H9 (cell line): ENCODE measurements around the gene COLEC12. TPM values are rescaled to one million over a fixed set of nuclear protein-coding genes. Genes with fewer than 3 reads are reported as not detected.

Source experiments
- DNase-seq: peaks from one replicate; pipeline ENCODE4 v3.0.0-alpha.2; 2017
- H2AFZ ChIP-seq: one replicate; pipeline ENCODE4 v1.6.1; 2013; ENCODE audit warnings: mild to moderate bottlenecking, low read length, control low read depth, moderate library complexity
- H2AK5ac ChIP-seq: 2 replicates; pipeline ENCODE4 v1.6.1; 2013; ENCODE audit warnings: low read length, control low read depth, mixed read lengths; ENCODE audit not compliant: insufficient read length
- H2BK120ac ChIP-seq: one replicate; pipeline ENCODE4 v1.6.1; 2013; ENCODE audit warnings: low read depth, mild to moderate bottlenecking, low read length, control low read depth, inconsistent platforms; ENCODE audit not compliant: poor library complexity, severe bottlenecking
- H2BK12ac ChIP-seq: 2 replicates; pipeline ENCODE4 v1.6.1; 2013; ENCODE audit warnings: low read length, control low read depth, mixed read lengths, low read depth; ENCODE audit not compliant: insufficient read length
- H2BK15ac ChIP-seq: 2 replicates; pipeline ENCODE4 v1.6.1; 2013; ENCODE audit warnings: low read depth, low read length, control low read depth
- H2BK20ac ChIP-seq: one replicate; pipeline ENCODE4 v1.6.1; 2013; ENCODE audit warnings: low read depth, mild to moderate bottlenecking, low read length, control low read depth, inconsistent platforms; ENCODE audit not compliant: poor library complexity, severe bottlenecking
- H2BK5ac ChIP-seq: 2 replicates; pipeline ENCODE4 v1.6.1; 2013; ENCODE audit warnings: low read length, control low read depth, mixed read lengths; ENCODE audit not compliant: insufficient read length
- H3K14ac ChIP-seq: 2 replicates; pipeline ENCODE4 v1.6.1; 2013; ENCODE audit warnings: low read length, control low read depth; ENCODE audit not compliant: insufficient read depth
- H3K18ac ChIP-seq: 2 replicates; pipeline ENCODE4 v1.6.1; 2013; ENCODE audit warnings: low read depth, mild to moderate bottlenecking, mixed read lengths, low read length, control low read depth; ENCODE audit not compliant: insufficient read length
- H3K23ac ChIP-seq: 2 replicates; pipeline ENCODE4 v1.6.1; 2013; ENCODE audit warnings: low read length, control low read depth, mixed read lengths, low read depth; ENCODE audit not compliant: insufficient read length
- H3K23me2 ChIP-seq: 2 replicates; pipeline ENCODE4 v1.6.1; 2013; ENCODE audit warnings: low read depth, mild to moderate bottlenecking, mixed read lengths, low read length, control low read depth; ENCODE audit not compliant: insufficient read length, poor library complexity, severe bottlenecking
- H3K27ac ChIP-seq: 2 replicates; pipeline ENCODE4 v1.5.1; 2013; ENCODE audit warnings: low read length, control low read depth, mixed read lengths, low read depth; ENCODE audit not compliant: insufficient read length
- H3K27me3 ChIP-seq: 2 replicates; pipeline ENCODE4 v1.6.1; 2013; ENCODE audit warnings: low read length, control low read depth, inconsistent platforms; ENCODE audit not compliant: insufficient read depth
- H3K4ac ChIP-seq: 2 replicates; pipeline ENCODE4 v1.6.1; 2013; ENCODE audit warnings: low read depth, mild to moderate bottlenecking, control low read depth, inconsistent platforms, low read length, moderate library complexity
- H3K4me1 ChIP-seq: 2 replicates; pipeline ENCODE4 v1.6.1; 2013; ENCODE audit warnings: low read length, control low read depth, inconsistent platforms; ENCODE audit not compliant: insufficient read depth
- H3K4me2 ChIP-seq: 2 replicates; pipeline ENCODE4 v1.6.1; 2013; ENCODE audit warnings: low read length, control low read depth, mixed read lengths; ENCODE audit not compliant: insufficient read length, insufficient read depth
- H3K56ac ChIP-seq: 2 replicates; pipeline ENCODE4 v1.6.1; 2013; ENCODE audit warnings: low read depth, mild to moderate bottlenecking, mixed read lengths, low read length, control low read depth; ENCODE audit not compliant: insufficient read length
- H3K79me1 ChIP-seq: 2 replicates; pipeline ENCODE4 v1.6.1; 2013; ENCODE audit warnings: low read depth, mild to moderate bottlenecking, moderate library complexity, low read length, control low read depth, inconsistent platforms; ENCODE audit not compliant: insufficient read depth, poor library complexity, severe bottlenecking
- H3K79me2 ChIP-seq: 2 replicates; pipeline ENCODE4 v1.6.1; 2013; ENCODE audit warnings: low read length, control low read depth, inconsistent platforms; ENCODE audit not compliant: insufficient read depth
- H3K9ac ChIP-seq: 2 replicates; pipeline ENCODE4 v1.6.1; 2013; ENCODE audit warnings: low read length, control low read depth, mixed read lengths; ENCODE audit not compliant: insufficient read length; ENCODE audit errors: extremely low read depth
- H3K9me3 ChIP-seq: one replicate; pipeline ENCODE4 v1.6.1; 2013; ENCODE audit warnings: low read depth, low read length, inconsistent platforms; ENCODE audit not compliant: control insufficient read depth
- H3T11ph ChIP-seq: one replicate; pipeline ENCODE4 v1.6.1; 2013; ENCODE audit warnings: mild to moderate bottlenecking, low read length, control low read depth, inconsistent platforms
- H4K20me1 ChIP-seq: one replicate; pipeline ENCODE4 v1.6.1; 2013; ENCODE audit not compliant: control insufficient read depth, insufficient read length, insufficient read depth
- H4K5ac ChIP-seq: 2 replicates; pipeline ENCODE4 v1.6.1; 2013; ENCODE audit warnings: low read depth, mild to moderate bottlenecking, mixed read lengths, low read length, control low read depth; ENCODE audit not compliant: insufficient read length
- H4K8ac ChIP-seq: replicated peaks from 2 replicates; pipeline ENCODE4 v1.6.1; 2013; ENCODE audit warnings: low read length, control low read depth, mixed read lengths, low read depth; ENCODE audit not compliant: insufficient read length
- H4K91ac ChIP-seq: 2 replicates; pipeline ENCODE4 v1.6.1; 2013; ENCODE audit warnings: low read depth, mild to moderate bottlenecking, moderate library complexity, mixed read lengths, low read length, control low read depth; ENCODE audit not compliant: insufficient read length
- H3K27ac Mint-ChIP-seq, 3 experiments: 2 replicates in 2 of 3; 3 replicates in 1 of 3; pipeline ENCODE4 v1.8.0; 2020 to 2021; ENCODE audit warnings: mixed read lengths in 3 of 3, mild to moderate bottlenecking in 1 of 3, moderate library complexity in 1 of 3
- H3K27me3 Mint-ChIP-seq: 2 replicates; pipeline ENCODE4 v1.8.0; 2021; ENCODE audit warnings: low read depth, mild to moderate bottlenecking, moderate library complexity, mixed read lengths
- H3K36me3 Mint-ChIP-seq, 3 experiments: 2 replicates in 2 of 3; 3 replicates in 1 of 3; pipeline ENCODE4 v1.8.0; 2020 to 2021; ENCODE audit warnings: low read depth in 3 of 3, mixed read lengths in 3 of 3; ENCODE audit not compliant: insufficient read depth in 1 of 3
- H3K4me1 Mint-ChIP-seq, 2 experiments: 2 replicates each; pipeline ENCODE4 v1.8.0; 2020; ENCODE audit warnings: mixed read lengths in 2 of 2
- H3K4me3 Mint-ChIP-seq, 2 experiments: 2 replicates in 1 of 2; 3 replicates in 1 of 2; pipeline ENCODE4 v1.8.0; 2020 to 2021; ENCODE audit warnings: mild to moderate bottlenecking in 2 of 2, mixed read lengths in 2 of 2, moderate library complexity in 1 of 2
- H3K9me3 Mint-ChIP-seq, 2 experiments: 2 replicates in 1 of 2; 3 replicates in 1 of 2; pipeline ENCODE4 v1.8.0; 2020; ENCODE audit warnings: mild to moderate bottlenecking in 2 of 2, mixed read lengths in 2 of 2, moderate library complexity in 1 of 2
- CTCF ChIP-seq: fragments of 200-600 bp; sonication (generic); conservative IDR thresholded peaks from 3 replicates; pipeline ENCODE4 v1.8.0; 2021; ENCODE audit warnings: antibody characterized with exemption, mild to moderate bottlenecking
- WGBS: extraction: QIAGEN DNeasy Blood & Tissue Kit; methylation state at CpG from one replicate; pipeline ENCODE4 v1.1.7; 2013; ENCODE audit warnings: missing lambda C conversion rate, low lambda C conversion rate, mixed read lengths; ENCODE audit not compliant: insufficient read length; ENCODE audit errors: extremely low coverage; 5-methylcytosine and 5-hydroxymethylcytosine counted together
- total RNA-seq: library from RNA; stranded (reverse); gene quantifications from 2 replicates; pipeline ENCODE4 v1.2.1, GENCODE V29; 2021

The COLEC12 gene
- total RNA-seq, 1 experiment from 2014 or later = 0.70 TPM

- H3K14ac ChIP-seq = no peak overlapping the region
- H3K4me3 Mint-ChIP-seq = no peak overlapping the region
- no peak overlapping the region for H3T11ph ChIP-seq
- no peaks in the 10 kb centered on the region for H3K36me3 Mint-ChIP-seq
- H3K27ac Mint-ChIP-seq = no peak overlapping the region
- no peak overlapping the region for H3K4me2 ChIP-seq
- H3K4me1 Mint-ChIP-seq = peaks cover 2 to 4% of the 10 kb centered on the region in 2 experiments; a peak in 2 of 4 replicates
- peaks cover 1% of the 10 kb centered on the region; the same call in 1 of the 2 replicates for H3K27me3 Mint-ChIP-seq
- no peak overlapping the region for H3K18ac ChIP-seq
- H3K23me2 ChIP-seq = no peaks in the 10 kb centered on the region
- no peak overlapping the region for H3K23ac ChIP-seq
- H3K79me2 ChIP-seq = no peaks in the 10 kb centered on the region
- no peaks in the 10 kb centered on the region for H3K79me1 ChIP-seq
- WGBS = no CpG with 5 or more reads among the region's 3 CpGs
- no peak for TF ChIP-seq CTCF
- H2AK5ac ChIP-seq = no peak overlapping the region
- H3K4ac ChIP-seq = no peak overlapping the region
- H3K9ac ChIP-seq = no peak overlapping the region
- no peak overlapping the region for H2BK15ac ChIP-seq
- H3K4me1 ChIP-seq = no peaks in the 10 kb centered on the region
- H4K5ac ChIP-seq = no peak overlapping the region
- H3K9me3 ChIP-seq = no peaks in the 10 kb centered on the region
- no peaks in the 10 kb centered on the region for H3K9me3 Mint-ChIP-seq
- no peak overlapping the region for H3K56ac ChIP-seq
- H2BK5ac ChIP-seq = no peak overlapping the region
- no peak overlapping the region for H4K91ac ChIP-seq
- H3K27ac ChIP-seq = no peak overlapping the region
- no peak for DNase-seq
- no peak overlapping the region for H2BK12ac ChIP-seq
- H4K20me1 ChIP-seq = no peaks in the 10 kb centered on the region
- H4K8ac ChIP-seq = no peak overlapping the region
- no peak overlapping the region for H2BK20ac ChIP-seq
- H3K27me3 ChIP-seq = no peaks in the 10 kb centered on the region
- H2AFZ ChIP-seq = no peak overlapping the region
- no peak overlapping the region for H2BK120ac ChIP-seq
Measured at GRCh38 chr18:354471-354870, 146.0 kb downstream of the COLEC12 start.
